Neural cell (in vitro differentiated cells): ENCODE measurements around the gene DLX6. TPM values are rescaled to one million over a fixed set of nuclear protein-coding genes. Genes with fewer than 3 reads are reported as not detected.

ENCODE experiments used
- H2AFZ ChIP-seq: fragments of 200-600, 300-800 bp; sonication (generic), shearing (Covaris generic); 2 replicates; pipeline ENCODE4 v1.6.0; 2014; ENCODE audit warnings: low read depth, mild to moderate bottlenecking, antibody characterized with exemption, low read length, moderate library complexity
- H3F3A ChIP-seq: fragments of 200-600 bp; shearing (Covaris generic); 2 replicates; pipeline ENCODE4 v1.6.1; 2016; ENCODE audit warnings: mild to moderate bottlenecking, moderate library complexity, mixed read lengths, antibody characterized with exemption, low read length; ENCODE audit not compliant: insufficient read depth, poor library complexity, severe bottlenecking
- H3K27ac ChIP-seq: fragments of 200-600, 300-800 bp; sonication (generic), shearing (Covaris generic); 2 replicates; pipeline ENCODE4 v1.5.1; 2014; ENCODE audit warnings: mild to moderate bottlenecking, low read length, moderate library complexity
- H3K27me3 ChIP-seq: fragments of 300-800, 200-600 bp; sonication (generic), shearing (Covaris generic); 2 replicates; pipeline ENCODE4 v1.6.0; 2014; ENCODE audit warnings: mild to moderate bottlenecking, low read depth, low read length, moderate library complexity; ENCODE audit not compliant: insufficient read depth
- H3K36me3 ChIP-seq: fragments of 300-800, 200-600 bp; sonication (generic), shearing (Covaris generic); 2 replicates; pipeline ENCODE4 v1.5.1; 2014; ENCODE audit warnings: mild to moderate bottlenecking, antibody characterized with exemption, low read length, moderate library complexity; ENCODE audit not compliant: insufficient read depth
- H3K4me2 ChIP-seq: fragments of 300-800, 200-600 bp; sonication (generic), shearing (Covaris generic); 2 replicates; pipeline ENCODE4 v1.6.0; 2014; ENCODE audit warnings: mild to moderate bottlenecking, low read length
- H3K4me3 ChIP-seq: fragments of 300-800, 200-600 bp; sonication (generic), shearing (Covaris generic); 2 replicates; pipeline ENCODE4 v1.5.1; 2014; ENCODE audit warnings: mild to moderate bottlenecking, low read length, moderate library complexity
- H3K79me2 ChIP-seq: fragments of 200-600 bp; shearing (Covaris generic); replicated peaks from 2 replicates; pipeline ENCODE4 v1.6.0; 2014; ENCODE audit warnings: mild to moderate bottlenecking, low read length, moderate library complexity; ENCODE audit not compliant: insufficient read depth
- H3K9ac ChIP-seq: fragments of 300-800, 200-600 bp; sonication (generic), shearing (Covaris generic); 2 replicates; pipeline ENCODE4 v1.6.1; 2016; ENCODE audit warnings: mild to moderate bottlenecking, low read length, mixed read lengths
- H3K9me2 ChIP-seq: fragments of 200-600 bp; shearing (Covaris generic); 2 replicates; pipeline ENCODE4 v1.6.1; 2016; ENCODE audit warnings: mild to moderate bottlenecking, low read length, mixed read lengths; ENCODE audit not compliant: insufficient read depth
- H3K9me3 ChIP-seq: fragments of 200-600, 300-800 bp; sonication (generic), shearing (Covaris generic); 2 replicates; pipeline ENCODE4 v1.6.1; 2016; ENCODE audit warnings: mild to moderate bottlenecking, mixed run types, low read length, moderate library complexity, mixed read lengths
- H4K20me1 ChIP-seq: fragments of 200-600 bp; shearing (Covaris generic); 2 replicates; pipeline ENCODE4 v1.6.1; 2016; ENCODE audit warnings: mild to moderate bottlenecking, mixed run types; ENCODE audit not compliant: insufficient read depth
- EP300 ChIP-seq: fragments of 450-650 bp; conservative IDR thresholded peaks from 2 replicates; pipeline ENCODE4 v1.6.1; 2014; ENCODE audit warnings: antibody characterized with exemption, mild to moderate bottlenecking, moderate library complexity; ENCODE audit not compliant: poor library complexity, severe bottlenecking
- EZH2 ChIP-seq: fragments of 200-600, 300-800 bp; shearing (Covaris generic), sonication (generic); IDR thresholded peaks from 2 replicates; pipeline ENCODE4 v1.6.1; 2014; ENCODE audit warnings: antibody characterized with exemption, low read length, borderline replicate concordance, mild to moderate bottlenecking; ENCODE audit not compliant: insufficient read depth, poor library complexity, severe bottlenecking
- MXI1 ChIP-seq: fragments of 450-650 bp; conservative IDR thresholded peaks from 2 replicates; pipeline ENCODE4 v1.6.1; 2014; ENCODE audit warnings: antibody characterized with exemption, mild to moderate bottlenecking; ENCODE audit not compliant: poor library complexity, severe bottlenecking
- POLR2AphosphoS5 ChIP-seq: IDR thresholded peaks from 2 replicates; pipeline ENCODE4 v1.6.1; 2012
- RAD21 ChIP-seq: fragments of 450-650 bp; conservative IDR thresholded peaks from 2 replicates; pipeline ENCODE4 v1.6.1; 2014; ENCODE audit warnings: antibody characterized with exemption, mild to moderate bottlenecking, moderate library complexity
- SMC3 ChIP-seq: fragments of 450-650 bp; conservative IDR thresholded peaks from 2 replicates; pipeline ENCODE4 v1.6.1; 2014; ENCODE audit warnings: antibody characterized with exemption, mild to moderate bottlenecking, moderate library complexity; ENCODE audit not compliant: poor library complexity
- TAF1 ChIP-seq: IDR thresholded peaks from 2 replicates; pipeline ENCODE4 v1.6.1; 2012; ENCODE audit warnings: low read depth
- polyA plus RNA-seq: library from polyadenylated mRNA; depleted of rRNA; stranded (reverse); fragments of >200 nt; gene quantifications from 2 replicates; pipeline ENCODE4 v1.2.3, GENCODE V29; 2014
- TF ChIP-seq, protein P1 (sequence below): IDR thresholded peaks from 2 replicates; pipeline ENCODE4 v1.6.1; 2012; ENCODE audit warnings: borderline replicate concordance
- TF ChIP-seq, protein P2 (sequence below): fragments of 450-650 bp; IDR thresholded peaks from 2 replicates; pipeline ENCODE4 v1.5.1; 2014; ENCODE audit warnings: antibody characterized with exemption, mild to moderate bottlenecking, moderate library complexity; ENCODE audit not compliant: poor library complexity, severe bottlenecking

The DLX6 gene
- polyA plus RNA-seq, 1 donor from 2014 or later: 58.8 TPM

DNA sequence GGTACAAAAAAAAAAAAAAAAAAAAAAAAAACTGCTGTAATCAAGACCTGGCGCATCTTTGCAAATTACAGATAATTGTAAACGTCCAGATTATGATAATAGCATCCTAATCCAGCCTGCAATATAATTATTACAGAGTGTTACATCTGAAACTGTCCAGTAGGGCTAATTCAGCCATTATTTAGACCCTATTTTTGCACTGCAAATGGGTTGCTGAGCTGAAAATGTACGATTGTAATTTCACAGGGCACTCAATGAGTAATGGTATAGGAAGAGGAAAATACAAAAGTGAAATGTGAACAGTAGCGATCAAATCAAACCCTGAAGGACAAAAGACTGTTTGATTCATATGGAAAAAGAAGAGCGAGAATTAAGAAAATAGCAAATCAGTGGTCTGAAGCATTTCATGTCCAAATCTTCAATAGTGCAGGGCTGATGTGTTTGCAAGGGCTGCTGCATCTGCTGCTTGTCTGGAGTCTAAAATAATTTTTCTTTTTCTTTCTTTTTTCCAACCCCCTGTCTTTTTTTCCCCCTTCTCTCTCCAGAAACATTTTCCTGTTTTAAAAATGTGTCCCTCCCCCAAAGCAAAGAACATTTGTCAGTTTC is 8.9 kb downstream of the DLX6 start:
- H3K4me3 ChIP-seq: peak overlapping the region; percentile 87
- peaks cover 6% of the 10 kb centered on the region for H3K27me3 ChIP-seq
- no peaks in the 10 kb centered on the region for H4K20me1 ChIP-seq

DNA sequence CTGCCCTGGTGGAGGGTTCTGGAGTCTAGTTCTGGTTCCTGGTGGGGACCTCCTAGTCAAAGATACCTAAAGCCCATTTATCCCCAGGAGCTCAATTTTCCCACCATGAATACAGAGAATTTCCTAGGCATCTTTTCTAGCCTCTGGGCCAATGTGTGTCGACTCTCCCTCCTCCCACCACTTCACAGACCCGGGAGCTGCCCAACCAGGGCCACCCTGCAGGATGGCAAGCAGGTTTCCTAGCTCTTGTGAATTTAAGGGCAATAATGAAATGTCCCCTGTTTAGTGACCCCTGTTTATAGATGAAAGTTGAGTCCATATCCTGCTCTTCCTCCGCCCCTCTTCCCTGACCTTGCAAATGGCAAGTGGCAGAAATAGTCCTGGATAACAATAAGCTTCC is 9.9 kb downstream of the DLX6 start:
- peak overlapping the region; percentile 87 for H3K4me3 ChIP-seq
- no peaks in the 10 kb centered on the region for H4K20me1 ChIP-seq
- peak overlapping the region; percentile 100 for H3K27ac ChIP-seq

More for the DNA sequence above, 8.9 kb downstream of the DLX6 start:
- H3K27ac ChIP-seq: peak overlapping the region; percentile 100
- H3K36me3 ChIP-seq: peaks cover 11% of the 10 kb centered on the region
- TF ChIP-seq POLR2AphosphoS5 (no peak), TAF1 (no peak), EP300 (no peak), EZH2 (no peak), SMC3 (no peak), RAD21 (no peak), MXI1 (no peak)
- TF ChIP-seq, protein P1, sequence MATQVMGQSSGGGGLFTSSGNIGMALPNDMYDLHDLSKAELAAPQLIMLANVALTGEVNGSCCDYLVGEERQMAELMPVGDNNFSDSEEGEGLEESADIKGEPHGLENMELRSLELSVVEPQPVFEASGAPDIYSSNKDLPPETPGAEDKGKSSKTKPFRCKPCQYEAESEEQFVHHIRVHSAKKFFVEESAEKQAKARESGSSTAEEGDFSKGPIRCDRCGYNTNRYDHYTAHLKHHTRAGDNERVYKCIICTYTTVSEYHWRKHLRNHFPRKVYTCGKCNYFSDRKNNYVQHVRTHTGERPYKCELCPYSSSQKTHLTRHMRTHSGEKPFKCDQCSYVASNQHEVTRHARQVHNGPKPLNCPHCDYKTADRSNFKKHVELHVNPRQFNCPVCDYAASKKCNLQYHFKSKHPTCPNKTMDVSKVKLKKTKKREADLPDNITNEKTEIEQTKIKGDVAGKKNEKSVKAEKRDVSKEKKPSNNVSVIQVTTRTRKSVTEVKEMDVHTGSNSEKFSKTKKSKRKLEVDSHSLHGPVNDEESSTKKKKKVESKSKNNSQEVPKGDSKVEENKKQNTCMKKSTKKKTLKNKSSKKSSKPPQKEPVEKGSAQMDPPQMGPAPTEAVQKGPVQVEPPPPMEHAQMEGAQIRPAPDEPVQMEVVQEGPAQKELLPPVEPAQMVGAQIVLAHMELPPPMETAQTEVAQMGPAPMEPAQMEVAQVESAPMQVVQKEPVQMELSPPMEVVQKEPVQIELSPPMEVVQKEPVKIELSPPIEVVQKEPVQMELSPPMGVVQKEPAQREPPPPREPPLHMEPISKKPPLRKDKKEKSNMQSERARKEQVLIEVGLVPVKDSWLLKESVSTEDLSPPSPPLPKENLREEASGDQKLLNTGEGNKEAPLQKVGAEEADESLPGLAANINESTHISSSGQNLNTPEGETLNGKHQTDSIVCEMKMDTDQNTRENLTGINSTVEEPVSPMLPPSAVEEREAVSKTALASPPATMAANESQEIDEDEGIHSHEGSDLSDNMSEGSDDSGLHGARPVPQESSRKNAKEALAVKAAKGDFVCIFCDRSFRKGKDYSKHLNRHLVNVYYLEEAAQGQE: peak; percentile 62
- TF ChIP-seq, protein P2, sequence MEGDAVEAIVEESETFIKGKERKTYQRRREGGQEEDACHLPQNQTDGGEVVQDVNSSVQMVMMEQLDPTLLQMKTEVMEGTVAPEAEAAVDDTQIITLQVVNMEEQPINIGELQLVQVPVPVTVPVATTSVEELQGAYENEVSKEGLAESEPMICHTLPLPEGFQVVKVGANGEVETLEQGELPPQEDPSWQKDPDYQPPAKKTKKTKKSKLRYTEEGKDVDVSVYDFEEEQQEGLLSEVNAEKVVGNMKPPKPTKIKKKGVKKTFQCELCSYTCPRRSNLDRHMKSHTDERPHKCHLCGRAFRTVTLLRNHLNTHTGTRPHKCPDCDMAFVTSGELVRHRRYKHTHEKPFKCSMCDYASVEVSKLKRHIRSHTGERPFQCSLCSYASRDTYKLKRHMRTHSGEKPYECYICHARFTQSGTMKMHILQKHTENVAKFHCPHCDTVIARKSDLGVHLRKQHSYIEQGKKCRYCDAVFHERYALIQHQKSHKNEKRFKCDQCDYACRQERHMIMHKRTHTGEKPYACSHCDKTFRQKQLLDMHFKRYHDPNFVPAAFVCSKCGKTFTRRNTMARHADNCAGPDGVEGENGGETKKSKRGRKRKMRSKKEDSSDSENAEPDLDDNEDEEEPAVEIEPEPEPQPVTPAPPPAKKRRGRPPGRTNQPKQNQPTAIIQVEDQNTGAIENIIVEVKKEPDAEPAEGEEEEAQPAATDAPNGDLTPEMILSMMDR: peak; percentile 29
- H3K9me2 ChIP-seq: no peaks in the 10 kb centered on the region
- H3K9me3 ChIP-seq: no peaks in the 10 kb centered on the region
- H2AFZ ChIP-seq: no peak overlapping the region
- peak overlapping the region; percentile 99 for H3K9ac ChIP-seq
- H3F3A ChIP-seq: peaks cover 10% of the 10 kb centered on the region
- peak overlapping the region; percentile 81 for H3K4me2 ChIP-seq
- peaks cover 97% of the 10 kb centered on the region for H3K79me2 ChIP-seq

More for the DNA sequence above, 9.9 kb downstream of the DLX6 start:
- Histone ChIP-seq H3K36me3 (peaks cover 8% of the 10 kb centered on the region), H3K9ac (peak overlapping the region; percentile 99), H3K27me3 (no peaks in the 10 kb centered on the region), H3K79me2 (peaks cover 97% of the 10 kb centered on the region), H3K4me2 (peak overlapping the region; percentile 81), H2AFZ (no peak overlapping the region), H3F3A (peaks cover 5% of the 10 kb centered on the region), H3K9me2 (no peaks in the 10 kb centered on the region), H3K9me3 (no peaks in the 10 kb centered on the region)
- TF ChIP-seq EZH2 (no peak), EP300 (no peak), SMC3 (no peak), POLR2AphosphoS5 (no peak), MXI1 (no peak), TAF1 (no peak), RAD21 (no peak)
- TF ChIP-seq, protein P1: no peak
- TF ChIP-seq, protein P2: no peak
